GM10847 (cell line): ENCODE data around the gene HTRA3.

ENCODE experiments used
- POLR2A ChIP-seq: IDR thresholded peaks from 2 replicates; pipeline ENCODE4 v1.6.1; 2011; ENCODE audit not compliant: insufficient read length; ENCODE audit errors: extremely low read depth

The HTRA3 gene

DNA sequence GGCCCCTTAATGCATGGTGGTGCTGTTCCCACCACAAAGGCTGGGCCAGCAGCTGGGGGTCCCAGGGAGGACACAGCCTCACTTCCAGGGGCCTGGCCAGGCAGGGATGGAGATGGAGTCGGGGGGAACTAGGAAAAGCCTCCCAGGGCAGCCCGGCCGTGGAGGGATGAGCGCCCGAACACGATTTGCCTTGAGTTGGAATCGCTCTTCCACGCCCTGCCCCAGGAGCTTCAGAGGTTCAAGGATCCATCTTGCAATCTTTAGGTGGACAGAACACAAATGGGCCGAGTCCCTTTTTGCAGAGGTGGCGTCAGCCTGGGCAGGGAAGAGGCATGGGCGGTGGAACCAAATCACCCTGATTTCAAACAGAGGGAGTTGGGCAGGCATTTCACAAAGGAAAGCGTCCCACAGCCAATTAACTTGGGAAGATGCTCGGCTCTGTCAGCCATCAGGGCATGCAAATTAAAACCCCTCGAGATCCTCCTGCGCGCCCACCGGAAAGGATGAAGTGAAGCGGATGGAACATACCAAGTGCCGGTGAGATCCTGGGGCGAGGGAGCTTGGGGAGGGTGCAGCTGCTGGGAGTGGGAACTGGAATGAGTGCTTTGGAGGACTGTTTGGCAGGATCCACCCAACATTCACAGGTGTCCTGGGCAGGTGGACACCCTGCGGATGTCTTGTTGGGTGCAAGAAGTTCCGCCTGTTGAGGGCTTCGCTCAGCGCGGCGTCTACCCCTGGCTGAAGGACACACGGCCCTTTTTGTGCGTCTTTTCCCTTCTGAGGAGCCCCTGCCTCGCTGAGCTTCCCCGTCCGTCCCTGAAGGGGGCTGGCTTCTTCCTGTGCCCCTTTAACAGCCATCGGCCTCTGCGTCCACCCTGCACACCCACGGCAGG is 75.7 kb downstream of the HTRA3 start:
- no peak for TF ChIP-seq POLR2A

DNA sequence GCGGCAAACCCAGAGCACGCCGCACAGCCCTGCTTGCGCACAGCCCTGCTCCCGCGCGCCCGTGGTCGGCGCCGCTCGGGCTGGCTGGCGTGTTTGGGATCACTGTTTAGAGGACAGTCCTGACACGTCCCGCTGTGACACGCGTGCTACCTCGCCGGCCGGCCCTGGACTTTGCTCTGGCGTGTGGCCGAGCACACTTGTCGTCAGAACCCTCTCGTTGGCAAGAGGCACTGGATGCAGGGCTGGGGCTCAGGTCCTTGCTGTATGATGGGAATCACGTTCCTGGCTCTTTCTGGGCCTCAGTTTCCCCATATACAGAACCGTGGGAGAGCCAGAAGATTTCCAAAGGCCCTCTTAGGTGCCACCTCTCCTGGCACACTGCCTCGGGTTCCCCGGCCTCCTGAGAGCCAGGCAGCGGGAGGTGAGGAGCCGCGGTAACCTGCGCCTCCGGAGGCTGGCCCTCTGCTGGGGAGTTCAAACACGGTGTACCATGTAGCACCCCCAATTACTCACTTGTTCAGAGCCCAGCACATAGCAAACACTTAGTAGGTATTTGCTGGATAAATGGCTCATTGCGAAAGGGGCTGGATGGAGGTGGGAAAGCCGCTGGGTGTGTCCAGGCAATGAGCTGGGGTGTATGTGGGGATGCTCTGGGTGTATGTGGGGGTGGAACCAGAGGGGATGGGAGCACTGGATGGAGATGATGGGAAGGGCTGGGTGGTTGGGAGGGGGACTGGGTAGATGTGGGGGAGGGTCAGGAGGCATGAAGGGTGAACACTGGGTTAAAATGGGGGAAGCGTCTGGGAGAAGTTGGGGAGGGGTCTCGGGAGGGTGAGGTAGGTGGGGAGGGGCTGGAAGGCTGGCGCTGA is 76.6 kb downstream of the HTRA3 start:
- no peak for TF ChIP-seq POLR2A

DNA sequence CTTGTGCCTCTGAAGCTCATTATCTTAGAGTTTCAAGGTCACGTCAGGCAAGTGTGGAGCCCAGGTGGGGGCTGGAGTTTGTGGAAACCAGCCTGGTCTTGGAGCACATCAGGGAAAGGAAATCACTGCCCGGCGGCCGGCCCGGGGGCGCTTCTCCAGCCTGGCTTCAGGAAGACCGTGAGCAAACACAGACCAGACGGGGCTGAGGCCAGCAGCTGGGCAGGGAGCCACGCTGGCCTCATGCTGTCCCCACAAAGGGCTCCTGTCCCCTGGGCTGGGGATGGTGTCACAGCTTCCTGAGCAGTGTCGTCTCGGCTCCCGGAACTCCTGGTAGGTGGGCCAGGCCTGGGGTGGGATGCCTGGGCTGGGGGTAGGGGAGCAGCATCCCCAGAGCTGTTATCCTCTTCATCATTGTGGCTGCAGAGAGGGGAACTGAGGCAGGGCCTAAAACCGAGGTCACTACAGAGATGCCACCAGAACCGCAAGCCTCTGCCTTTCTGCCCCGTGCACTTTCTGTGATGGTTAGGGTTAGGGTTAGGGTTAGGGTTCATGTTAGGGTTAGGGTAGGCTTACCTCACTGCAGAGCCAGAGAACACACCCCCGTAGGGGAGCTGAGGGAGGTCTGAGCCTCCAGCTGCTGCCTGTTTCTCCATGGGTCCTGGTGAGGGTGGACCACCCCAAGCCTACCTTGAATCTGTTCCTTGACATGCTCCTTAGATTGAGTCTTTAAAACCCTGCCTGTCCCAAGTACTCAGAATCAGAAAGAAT is 77.5 kb downstream of the HTRA3 start:
- TF ChIP-seq POLR2A = no peak

- no peak for TF ChIP-seq POLR2A
Observed at GRCh38 chr4:8347660-8348059, 78.1 kb downstream of the HTRA3 start.

DNA sequence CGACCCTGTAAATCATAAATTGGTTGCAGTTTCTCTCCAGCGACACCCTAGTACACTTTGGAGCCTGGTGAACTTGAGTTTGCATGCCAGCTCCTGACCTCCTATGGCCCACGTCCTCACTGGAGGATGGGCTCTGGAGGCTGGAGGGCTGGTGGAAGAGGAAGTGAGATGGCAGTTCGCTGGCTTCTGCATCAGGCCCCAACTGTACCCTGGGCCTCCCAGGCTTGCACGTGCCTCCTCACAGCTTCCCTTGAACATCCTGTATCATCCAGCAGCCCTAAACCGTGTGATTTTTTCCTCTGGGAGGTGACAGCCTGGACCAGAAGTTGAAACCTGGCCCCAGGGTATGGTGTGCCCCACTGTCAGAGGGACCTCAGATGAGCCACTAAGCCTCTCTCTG is 78.5 kb downstream of the HTRA3 start:
- no peak for TF ChIP-seq POLR2A

GRCh38 chr4:8349664-8350236 is 80.2 kb downstream of the HTRA3 start:
- no peak for TF ChIP-seq POLR2A

DNA sequence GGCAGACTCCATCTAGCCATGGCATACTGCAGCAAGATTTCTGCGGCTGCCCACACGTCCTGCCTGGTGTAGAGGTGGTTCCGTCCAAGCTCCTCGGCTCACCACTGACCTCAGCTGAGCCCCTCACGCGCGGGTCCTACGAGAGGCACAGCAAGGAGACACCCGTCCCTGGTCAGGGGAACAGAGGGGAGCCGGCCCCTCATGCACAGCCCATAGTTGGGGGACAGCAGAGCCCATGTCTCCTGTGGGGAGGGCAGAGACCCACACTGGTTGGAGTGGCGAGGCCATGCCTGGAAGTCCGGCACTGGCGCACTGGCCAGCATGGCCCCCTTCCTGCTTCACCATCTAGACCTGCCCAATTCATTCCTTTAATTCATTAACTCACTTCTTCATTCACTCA is 80.8 kb downstream of the HTRA3 start:
- no peak for TF ChIP-seq POLR2A

DNA sequence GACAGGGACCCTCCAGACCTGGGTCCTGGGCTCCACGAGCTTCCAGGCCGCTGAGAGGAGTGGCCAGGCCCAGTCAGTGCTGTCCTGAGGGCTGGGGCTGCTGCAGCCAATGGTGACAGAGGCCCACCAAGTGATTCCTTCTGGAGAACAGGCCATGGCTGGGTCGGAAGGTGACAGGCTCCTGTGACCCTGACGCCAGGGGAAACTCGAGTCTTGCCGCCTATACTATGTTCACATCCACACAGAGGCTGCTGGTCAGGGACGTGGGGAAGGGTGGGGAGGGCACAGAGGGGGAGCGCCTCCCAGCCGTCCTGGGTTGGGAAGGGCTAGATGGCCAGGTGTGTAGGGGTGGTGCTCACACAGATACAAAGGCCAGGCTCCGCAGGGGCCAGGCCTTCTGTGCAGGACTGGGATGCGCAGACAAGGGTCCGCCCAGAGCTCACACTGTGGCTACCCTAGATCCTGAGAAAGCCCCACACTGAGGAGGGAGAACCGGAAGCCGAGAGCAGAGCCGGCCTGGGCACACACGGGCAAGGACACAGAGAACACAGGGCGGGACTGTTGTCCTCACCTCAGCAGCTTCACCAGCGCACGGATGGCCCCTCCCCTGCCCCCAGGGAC is 81.4 kb downstream of the HTRA3 start:
- TF ChIP-seq POLR2A = no peak

GRCh38 chr4:8351931-8352367 is 82.4 kb downstream of the HTRA3 start:
- TF ChIP-seq POLR2A = no peak

DNA sequence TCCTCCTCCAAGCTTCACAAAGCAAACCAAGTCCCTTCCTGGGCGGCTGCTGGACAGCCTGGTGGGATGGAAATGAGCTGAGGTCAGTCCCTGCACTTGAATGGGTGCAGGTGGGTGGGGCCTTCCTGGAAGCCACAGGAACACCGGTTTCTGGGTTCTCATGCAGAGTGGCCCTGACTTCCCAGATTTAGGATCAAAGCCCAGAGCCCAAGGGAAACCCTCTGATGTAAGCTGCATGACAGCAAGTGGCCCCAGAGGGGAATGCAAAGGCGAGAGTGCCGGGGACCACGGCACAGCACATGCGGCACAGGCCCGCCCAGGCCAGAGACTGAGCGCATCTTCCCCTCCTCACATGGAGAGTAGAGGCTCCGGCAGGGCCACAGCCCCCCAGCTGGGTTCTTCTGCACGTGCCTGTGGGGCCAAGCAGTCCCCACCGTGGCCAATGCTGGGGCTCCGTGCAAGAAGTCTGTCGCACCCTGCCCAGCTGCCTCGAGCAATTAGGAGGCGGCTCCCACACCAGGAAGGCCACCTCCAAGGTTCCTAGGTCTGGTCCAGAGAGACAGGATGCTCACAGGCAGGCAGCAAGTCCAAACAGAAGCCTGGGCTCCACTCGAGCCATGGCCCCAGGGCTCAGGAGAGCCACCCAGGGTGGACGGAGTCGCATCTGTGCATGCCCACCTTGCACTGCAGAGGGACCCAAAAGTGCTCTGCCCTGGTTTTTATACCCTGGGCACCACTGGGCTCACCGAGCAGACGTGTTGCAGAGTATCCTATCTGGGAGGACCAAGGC is 83.0 kb downstream of the HTRA3 start:
- TF ChIP-seq POLR2A = no peak

- TF ChIP-seq POLR2A = no peak
Observed at GRCh38 chr4:8353158-8353669, 83.7 kb downstream of the HTRA3 start.

- TF ChIP-seq POLR2A = no peak
Observed at GRCh38 chr4:8353912-8354453, 84.4 kb downstream of the HTRA3 start.

GRCh38 chr4:8355306-8355705 is 85.8 kb downstream of the HTRA3 start:
- TF ChIP-seq POLR2A = no peak
